ENCODE data around the gene KIAA0753.

GRCh38 chr17:6602141-6602540 is 38.4 kb downstream of the KIAA0753 start:
- TF ChIP-seq CTCF (IDR thresholded peaks at IDR 0.05) (no peak), POLR2A (IDR thresholded peaks at IDR 0.05) (no peak), POLR2AphosphoS5 (IDR thresholded peaks at IDR 0.05) (no peak), EP300 (IDR thresholded peaks at IDR 0.05) (no peak)
